HepG2 (cell line): Measurements from ENCODE around the gene TOM1L2. TPM values are rescaled to one million over a fixed set of nuclear protein-coding genes. Genes with fewer than 3 reads are reported as not detected.
A peak's percentile ranks its signal among the peaks of the same experiment; 100 is the strongest.

Source experiments
- ATAC-seq: fragments of 200-7000 bp; cut with Tn5 transposase; 3 replicates; pipeline ENCODE4 v1.9.1; 2020; ENCODE audit warnings: mild to moderate bottlenecking, moderate library complexity
- BruUV-seq: library from RNA; stranded (reverse); fragments of 400-500 nt; replicated peaks from 2 replicates; lab custom pipeline; 2021; lab: Mats Ljungman, UMichigan
- CTCF ChIA-PET: fragments of 300-600 bp; formaldehyde crosslinking; extraction: SDS; loops from one replicate; lab custom pipeline; 2021; ENCODE audit warnings: low total read pairs, inconsistent platforms, low intra/inter-chr PET ratio; lab: Yijun Ruan, JAX
- POLR2A ChIA-PET: fragments of 350-600 bp; sonication (Branson Sonifier 250); formaldehyde crosslinking; loops from one replicate; lab custom pipeline; 2020; ENCODE audit warnings: antibody characterized with exemption, inconsistent platforms; lab: Yijun Ruan, JAX
- DNase-seq: peaks from one replicate; pipeline ENCODE4 v3.0.0-alpha.2; 2015; ENCODE audit warnings: low spot score
- FAIRE-seq: peaks from 3 replicates; lab custom pipeline; 2011; peaks lifted over from hg19 to GRCh38; lab: Jason Lieb, UNC
- H2AFZ ChIP-seq: one replicate; pipeline ENCODE4 v1.6.1; 2011; ENCODE audit warnings: low read length, inconsistent platforms
- H3K27ac ChIP-seq: fragments of 300-600 bp; 3 replicates; pipeline ENCODE4 v1.8.0; 2011; ENCODE audit warnings: mixed run types, mild to moderate bottlenecking, mixed read lengths, low read length, inconsistent platforms; ENCODE audit not compliant: insufficient read depth; ENCODE audit errors: extremely low read length
- H3K27me3 ChIP-seq, 2 experiments: fragments of 200-600 bp in 1 of 2; 2 replicates in 1 of 2; 3 replicates in 1 of 2; pipeline versions ENCODE4 v1.6.0 to v1.8.0; 2011; ENCODE audit warnings: low read length in 2 of 2, mild to moderate bottlenecking in 2 of 2, moderate library complexity in 2 of 2, inconsistent platforms in 1 of 2; ENCODE audit not compliant: insufficient read depth in 2 of 2, control insufficient read depth in 1 of 2
- H3K36me3 ChIP-seq, 2 experiments: fragments of 200-600 bp in 1 of 2; replicated peaks in 1 of 2; 2 replicates in 1 of 2; 3 replicates in 1 of 2; pipeline versions ENCODE4 v1.5.1 to v1.8.0; 2011; ENCODE audit warnings: low read length in 2 of 2, inconsistent platforms in 1 of 2; ENCODE audit not compliant: insufficient read depth in 2 of 2, control insufficient read depth in 1 of 2
- H3K4me1 ChIP-seq: 2 replicates; pipeline ENCODE4 v1.5.1; 2012; ENCODE audit warnings: low read length, inconsistent platforms; ENCODE audit not compliant: insufficient read depth
- H3K4me2 ChIP-seq: 2 replicates; pipeline ENCODE4 v1.6.0; 2011; ENCODE audit warnings: low read depth, low read length, inconsistent platforms
- H3K4me3 ChIP-seq, 3 experiments: fragments of 200-600 bp in 1 of 3; sonication (generic), shearing (Covaris generic) in 1 of 3; replicated peaks in 1 of 3; 2 replicates each; pipeline ENCODE4 v1.5.1; 2011 to 2016; ENCODE audit warnings: low read length in 3 of 3, inconsistent platforms in 2 of 3, low read depth in 2 of 3, mild to moderate bottlenecking in 2 of 3, control low read depth in 1 of 3, mixed read lengths in 1 of 3; ENCODE audit not compliant: insufficient read depth in 1 of 3
- H3K79me2 ChIP-seq: one replicate; pipeline ENCODE4 v1.6.1; 2011; ENCODE audit warnings: low read length, inconsistent platforms; ENCODE audit not compliant: insufficient read depth
- H3K9ac ChIP-seq: 2 replicates; pipeline ENCODE4 v1.6.0; 2011; ENCODE audit warnings: mild to moderate bottlenecking, low read depth, low read length, inconsistent platforms; ENCODE audit not compliant: insufficient read depth
- H3K9me3 ChIP-seq: 2 replicates; pipeline ENCODE4 v1.5.1; 2012; ENCODE audit warnings: mild to moderate bottlenecking, low read length
- H4K20me1 ChIP-seq: 2 replicates; pipeline ENCODE4 v1.6.0; 2011; ENCODE audit warnings: inconsistent platforms, mild to moderate bottlenecking, low read length, moderate library complexity; ENCODE audit not compliant: insufficient read depth
- GATA4 ChIP-seq: sonication (generic); IDR thresholded peaks from 2 replicates; pipeline ENCODE4 v1.6.1; 2016; ENCODE audit warnings: antibody characterized with exemption, low read depth, borderline replicate concordance
- RNF2 ChIP-seq: fragments of 450-650 bp; conservative IDR thresholded peaks from 2 replicates; pipeline ENCODE4 v1.6.1; 2016; ENCODE audit warnings: low read depth
- SYNCRIP ChIP-seq: fragments of 200-400 bp; formaldehyde crosslinking; IDR thresholded peaks from 2 replicates; pipeline ENCODE4 v1.6.1; 2018; ENCODE audit warnings: mild to moderate bottlenecking, low read depth, low read length; ENCODE audit not compliant: insufficient read depth
- TRIM24 ChIP-seq: sonication (generic); formaldehyde crosslinking; IDR thresholded peaks from 2 replicates; pipeline ENCODE4 v1.8.0; 2022; ENCODE audit warnings: mild to moderate bottlenecking, missing genetic modification reagents
- ZBTB7A ChIP-seq: sonication (generic); formaldehyde crosslinking; IDR thresholded peaks from 2 replicates; pipeline ENCODE4 v1.8.0; 2022; ENCODE audit warnings: mild to moderate bottlenecking, missing genetic modification reagents
- ZNF12 ChIP-seq: sonication (generic); formaldehyde crosslinking; IDR thresholded peaks from 2 replicates; pipeline ENCODE4 v1.5.0; 2020; ENCODE audit warnings: missing genetic modification reagents
- ZNF33B ChIP-seq: sonication (generic); formaldehyde crosslinking; IDR thresholded peaks from 2 replicates; pipeline ENCODE4 v1.5.1; 2020; ENCODE audit warnings: mild to moderate bottlenecking, missing genetic modification reagents
- ZSCAN12 ChIP-seq: sonication (generic); formaldehyde crosslinking; IDR thresholded peaks from 2 replicates; pipeline ENCODE4 v1.9.0; 2021; ENCODE audit warnings: mild to moderate bottlenecking, missing genetic modification reagents
- WGBS: methylation state at CpG from one replicate; pipeline ENCODE4 v1.1.6; 2017; ENCODE audit warnings: low lambda C conversion rate; 5-methylcytosine and 5-hydroxymethylcytosine counted together
- in situ Hi-C: cut with HindIII; loops from 2 replicates; pipeline ENCODE4 v1.10.0; 2017; ENCODE audit warnings: low pct_unique_long_range_greater_than_20kb; ENCODE audit not compliant: extremely low pct_ligation_motif_present
- intact Hi-C: fragments of 100-400 bp; cut with micrococcal nuclease; formaldehyde crosslinking; loops from one replicate; pipeline ENCODE4 v1.10.0; 2022; ENCODE audit not compliant: unreplicated experiment
- polyA plus RNA-seq, 8 experiments: library from polyadenylated mRNA; depleted of rRNA in 3 of 8; stranded (reverse) in 7 of 8; unstranded in 1 of 8; fragments of >200 nt; fragmentation: Illumina TruSeq in 4 of 8; extraction: Trizol in 4 of 8; gene quantifications; 2 replicates each; pipeline versions ENCODE4 v1.2.1 to v1.2.3, GENCODE V29; 2011 to 2016; ENCODE audit warnings: low read depth in 4 of 8, missing spikeins in 1 of 8, mixed read lengths in 1 of 8; ENCODE audit not compliant: insufficient read depth in 1 of 8
- total RNA-seq, 5 experiments: library from RNA; depleted of rRNA; stranded (reverse); fragments of >200 nt; fragmentation: Illumina TruSeq; extraction: Trizol; gene quantifications; 2 replicates each; pipeline ENCODE4 v1.2.3, GENCODE V29; 2016; ENCODE audit warnings: low read depth in 1 of 5
- TF ChIP-seq, protein P1 (sequence below): sonication (generic); formaldehyde crosslinking; IDR thresholded peaks from 2 replicates; pipeline ENCODE4 v1.9.0; 2021; ENCODE audit warnings: missing genetic modification reagents, borderline replicate concordance
- TF ChIP-seq, protein P2 (sequence below): sonication (generic); formaldehyde crosslinking; IDR thresholded peaks from 2 replicates; pipeline ENCODE4 v1.9.0; 2021; ENCODE audit warnings: missing genetic modification reagents, mild to moderate bottlenecking, borderline replicate concordance
- TF ChIP-seq, protein P3 (sequence below): IDR thresholded peaks from 2 replicates; pipeline ENCODE4 v1.6.1; 2016
- TF ChIP-seq, protein P4 (sequence below), 2 experiments: IDR thresholded peaks; 2 replicates each; pipeline ENCODE4 v1.6.1; 2011 to 2012; ENCODE audit warnings: low read length in 2 of 2, borderline replicate concordance in 1 of 2, low read depth in 1 of 2, mild to moderate bottlenecking in 1 of 2, moderate library complexity in 1 of 2
- TF ChIP-seq, protein P5 (sequence below): sonication (generic); formaldehyde crosslinking; IDR thresholded peaks from 2 replicates; pipeline ENCODE4 v1.8.0; 2022; ENCODE audit warnings: missing genetic modification reagents, low read depth, mild to moderate bottlenecking, borderline replicate concordance

Gene TOM1L2
- total and polyA plus RNA-seq, 2 of the 13 experiments (the other 11 are each of a cell fraction or from before 2014, with no cell fraction given) = 4.7 to 7.4 TPM

DNA sequence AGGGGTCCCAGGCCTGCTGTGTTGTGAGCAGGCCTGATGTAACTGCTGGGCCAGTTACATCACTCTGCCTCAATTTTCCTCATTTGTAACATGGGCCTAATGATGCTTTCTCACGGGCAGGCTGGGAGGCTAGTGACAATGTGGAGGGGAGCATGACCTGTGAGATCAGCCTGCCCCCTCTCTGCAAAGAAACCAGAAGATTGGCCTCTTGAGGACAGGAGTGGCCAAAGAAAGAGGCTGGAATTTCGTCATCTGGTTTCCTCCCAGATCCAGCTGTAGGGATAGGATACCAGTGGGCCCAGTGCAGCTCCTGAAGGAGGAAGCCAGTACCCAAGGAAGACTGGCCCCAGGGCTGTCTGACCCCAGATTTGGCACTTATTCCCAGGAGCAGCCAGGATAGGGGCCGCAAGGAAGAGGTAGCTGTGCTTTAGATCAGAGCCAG, 134.8 kb downstream of the TOM1L2 start:
- Histone ChIP-seq H2AFZ (no peak overlapping the region), H3K9me3 (no peaks in the 10 kb centered on the region), H3K27me3 (no peaks in the 10 kb centered on the region; a peak in 1 of 5 replicates), H3K4me2 (peak overlapping the region; percentile 91), H3K36me3 (peaks cover 2 to 5% of the 10 kb centered on the region in 2 experiments), H3K79me2 (peaks cover 38% of the 10 kb centered on the region), H3K27ac (peak overlapping the region; percentile 90), H3K4me1 (peaks cover 84% of the 10 kb centered on the region), H3K9ac (peak overlapping the region; percentile 99), H4K20me1 (peaks cover 16% of the 10 kb centered on the region; the same call in 1 of the 2 replicates), H3K4me3 (peak overlapping the region; percentile 82 to 94 (median 91))
- ChIA-PET CTCF (interaction anchor here (1.1 kb wide), 1 partner anchor 25 kb away, joined by 3 read pairs; no protein-coding TSS in a partner anchor), POLR2A (interaction anchor here (0.6 to 4.2 kb wide), 8 partner anchors 10 to 135 kb away, joined by 3 to 69 read pairs (median 6); partner anchors contain the start of genes DRC3 and TOM1L2)
- intact Hi-C loops (no loop called here), in situ Hi-C loops (no loop called here)
- ATAC-seq = no peak
- DNase-seq = peak; percentile 60
- peak; percentile 56 for FAIRE-seq
- 15% methylated on average over 3 of the region's 3 CpGs for WGBS
- TSS peak; percentile 75 for BruUV-seq
- TF ChIP-seq, protein P1, sequence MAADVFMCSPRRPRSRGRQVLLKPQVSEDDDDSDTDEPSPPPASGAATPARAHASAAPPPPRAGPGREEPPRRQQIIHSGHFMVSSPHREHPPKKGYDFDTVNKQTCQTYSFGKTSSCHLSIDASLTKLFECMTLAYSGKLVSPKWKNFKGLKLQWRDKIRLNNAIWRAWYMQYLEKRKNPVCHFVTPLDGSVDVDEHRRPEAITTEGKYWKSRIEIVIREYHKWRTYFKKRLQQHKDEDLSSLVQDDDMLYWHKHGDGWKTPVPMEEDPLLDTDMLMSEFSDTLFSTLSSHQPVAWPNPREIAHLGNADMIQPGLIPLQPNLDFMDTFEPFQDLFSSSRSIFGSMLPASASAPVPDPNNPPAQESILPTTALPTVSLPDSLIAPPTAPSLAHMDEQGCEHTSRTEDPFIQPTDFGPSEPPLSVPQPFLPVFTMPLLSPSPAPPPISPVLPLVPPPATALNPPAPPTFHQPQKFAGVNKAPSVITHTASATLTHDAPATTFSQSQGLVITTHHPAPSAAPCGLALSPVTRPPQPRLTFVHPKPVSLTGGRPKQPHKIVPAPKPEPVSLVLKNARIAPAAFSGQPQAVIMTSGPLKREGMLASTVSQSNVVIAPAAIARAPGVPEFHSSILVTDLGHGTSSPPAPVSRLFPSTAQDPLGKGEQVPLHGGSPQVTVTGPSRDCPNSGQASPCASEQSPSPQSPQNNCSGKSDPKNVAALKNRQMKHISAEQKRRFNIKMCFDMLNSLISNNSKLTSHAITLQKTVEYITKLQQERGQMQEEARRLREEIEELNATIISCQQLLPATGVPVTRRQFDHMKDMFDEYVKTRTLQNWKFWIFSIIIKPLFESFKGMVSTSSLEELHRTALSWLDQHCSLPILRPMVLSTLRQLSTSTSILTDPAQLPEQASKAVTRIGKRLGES (CRISPR knock-in tag) = no peak
- TF ChIP-seq ZBTB7A (no peak), GATA4 (no peak; the same call in 1 of the 2 replicates), SYNCRIP (no peak), ZSCAN12 (CRISPR knock-in tag) (no peak), TRIM24 (CRISPR knock-in tag) (no peak), ZNF12 (CRISPR knock-in tag) (no peak), RNF2 (no peak), ZNF33B (CRISPR knock-in tag) (no peak)
- TF ChIP-seq, protein P2, sequence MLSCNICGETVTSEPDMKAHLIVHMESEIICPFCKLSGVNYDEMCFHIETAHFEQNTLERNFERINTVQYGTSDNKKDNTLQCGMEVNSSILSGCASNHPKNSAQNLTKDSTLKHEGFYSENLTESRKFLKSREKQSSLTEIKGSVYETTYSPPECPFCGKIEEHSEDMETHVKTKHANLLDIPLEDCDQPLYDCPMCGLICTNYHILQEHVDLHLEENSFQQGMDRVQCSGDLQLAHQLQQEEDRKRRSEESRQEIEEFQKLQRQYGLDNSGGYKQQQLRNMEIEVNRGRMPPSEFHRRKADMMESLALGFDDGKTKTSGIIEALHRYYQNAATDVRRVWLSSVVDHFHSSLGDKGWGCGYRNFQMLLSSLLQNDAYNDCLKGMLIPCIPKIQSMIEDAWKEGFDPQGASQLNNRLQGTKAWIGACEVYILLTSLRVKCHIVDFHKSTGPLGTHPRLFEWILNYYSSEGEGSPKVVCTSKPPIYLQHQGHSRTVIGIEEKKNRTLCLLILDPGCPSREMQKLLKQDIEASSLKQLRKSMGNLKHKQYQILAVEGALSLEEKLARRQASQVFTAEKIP (CRISPR knock-in tag) = no peak
- TF ChIP-seq, protein P3, sequence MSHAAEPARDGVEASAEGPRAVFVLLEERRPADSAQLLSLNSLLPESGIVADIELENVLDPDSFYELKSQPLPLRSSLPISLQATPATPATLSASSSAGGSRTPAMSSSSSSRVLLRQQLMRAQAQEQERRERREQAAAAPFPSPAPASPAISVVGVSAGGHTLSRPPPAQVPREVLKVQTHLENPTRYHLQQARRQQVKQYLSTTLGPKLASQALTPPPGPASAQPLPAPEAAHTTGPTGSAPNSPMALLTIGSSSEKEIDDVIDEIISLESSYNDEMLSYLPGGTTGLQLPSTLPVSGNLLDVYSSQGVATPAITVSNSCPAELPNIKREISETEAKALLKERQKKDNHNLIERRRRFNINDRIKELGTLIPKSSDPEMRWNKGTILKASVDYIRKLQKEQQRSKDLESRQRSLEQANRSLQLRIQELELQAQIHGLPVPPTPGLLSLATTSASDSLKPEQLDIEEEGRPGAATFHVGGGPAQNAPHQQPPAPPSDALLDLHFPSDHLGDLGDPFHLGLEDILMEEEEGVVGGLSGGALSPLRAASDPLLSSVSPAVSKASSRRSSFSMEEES (CRISPR knock-in tag) = no peak
- TF ChIP-seq, protein P4, sequence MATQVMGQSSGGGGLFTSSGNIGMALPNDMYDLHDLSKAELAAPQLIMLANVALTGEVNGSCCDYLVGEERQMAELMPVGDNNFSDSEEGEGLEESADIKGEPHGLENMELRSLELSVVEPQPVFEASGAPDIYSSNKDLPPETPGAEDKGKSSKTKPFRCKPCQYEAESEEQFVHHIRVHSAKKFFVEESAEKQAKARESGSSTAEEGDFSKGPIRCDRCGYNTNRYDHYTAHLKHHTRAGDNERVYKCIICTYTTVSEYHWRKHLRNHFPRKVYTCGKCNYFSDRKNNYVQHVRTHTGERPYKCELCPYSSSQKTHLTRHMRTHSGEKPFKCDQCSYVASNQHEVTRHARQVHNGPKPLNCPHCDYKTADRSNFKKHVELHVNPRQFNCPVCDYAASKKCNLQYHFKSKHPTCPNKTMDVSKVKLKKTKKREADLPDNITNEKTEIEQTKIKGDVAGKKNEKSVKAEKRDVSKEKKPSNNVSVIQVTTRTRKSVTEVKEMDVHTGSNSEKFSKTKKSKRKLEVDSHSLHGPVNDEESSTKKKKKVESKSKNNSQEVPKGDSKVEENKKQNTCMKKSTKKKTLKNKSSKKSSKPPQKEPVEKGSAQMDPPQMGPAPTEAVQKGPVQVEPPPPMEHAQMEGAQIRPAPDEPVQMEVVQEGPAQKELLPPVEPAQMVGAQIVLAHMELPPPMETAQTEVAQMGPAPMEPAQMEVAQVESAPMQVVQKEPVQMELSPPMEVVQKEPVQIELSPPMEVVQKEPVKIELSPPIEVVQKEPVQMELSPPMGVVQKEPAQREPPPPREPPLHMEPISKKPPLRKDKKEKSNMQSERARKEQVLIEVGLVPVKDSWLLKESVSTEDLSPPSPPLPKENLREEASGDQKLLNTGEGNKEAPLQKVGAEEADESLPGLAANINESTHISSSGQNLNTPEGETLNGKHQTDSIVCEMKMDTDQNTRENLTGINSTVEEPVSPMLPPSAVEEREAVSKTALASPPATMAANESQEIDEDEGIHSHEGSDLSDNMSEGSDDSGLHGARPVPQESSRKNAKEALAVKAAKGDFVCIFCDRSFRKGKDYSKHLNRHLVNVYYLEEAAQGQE (IDR thresholded peaks at IDR 0.05; ENCODE audit: borderline replicate concordance in 1 of 2, low read depth in 1 of 2, low read length in 2 of 2) = no peak
- TF ChIP-seq, protein P5, sequence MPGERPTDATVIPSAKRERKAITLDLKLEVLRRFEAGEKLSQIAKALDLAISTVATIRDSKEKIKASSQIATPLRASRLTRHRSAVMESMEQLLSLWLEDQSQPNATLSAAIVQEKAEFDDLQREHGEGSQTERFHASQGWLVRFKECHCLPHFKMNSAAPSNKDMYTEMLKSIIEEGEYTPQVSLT = no peak
